Kidney glomerular epithelial cell (primary cell): Measurements from ENCODE around the gene SCN2B.

Source experiments
- DNase-seq: peaks from one replicate; lab custom pipeline; 2025; lab: John Stamatoyannopoulos, UW

The SCN2B gene

GRCh38 chr11:118152552-118153471, 23.6 kb downstream of the SCN2B start, which contains the start of gene SCN4B:
Gene SCN4B, minus strand, starts transcription at chr11:118152823. Its CDS starts 150 bp downstream, at chr11:118152673.
- peak; percentile 49 for DNase-seq

- DNase-seq = no peak
Observed at GRCh38 chr11:118152020-118152551, 24.4 kb downstream of the SCN2B start.

GRCh38 chr11:118151431-118151830, 25.0 kb downstream of the SCN2B start:
- DNase-seq = no peak

- DNase-seq = no peak
Observed at GRCh38 chr11:118149493-118149892, 26.9 kb downstream of the SCN2B start.

- no peak for DNase-seq
Observed at GRCh38 chr11:118148856-118149255, 27.6 kb downstream of the SCN2B start.

- DNase-seq = no peak
Observed at GRCh38 chr11:118148240-118148639, 28.2 kb downstream of the SCN2B start.

GRCh38 chr11:118147502-118147901, 28.9 kb downstream of the SCN2B start:
- no peak for DNase-seq

- no peak for DNase-seq
Observed at GRCh38 chr11:118146554-118146953, 29.9 kb downstream of the SCN2B start.

GRCh38 chr11:118145285-118146227, 30.9 kb downstream of the SCN2B start:
- DNase-seq = peak; percentile 64

GRCh38 chr11:118144301-118145268, 31.9 kb downstream of the SCN2B start:
- DNase-seq = no peak

- DNase-seq = no peak
Observed at GRCh38 chr11:118143661-118144185, 32.7 kb downstream of the SCN2B start.

GRCh38 chr11:118142809-118143208, 33.6 kb downstream of the SCN2B start:
- DNase-seq = no peak

GRCh38 chr11:118142081-118142480, 34.4 kb downstream of the SCN2B start:
- DNase-seq = peak; percentile 29

- DNase-seq = no peak
Observed at GRCh38 chr11:118139578-118139977, 36.9 kb downstream of the SCN2B start.

GRCh38 chr11:118138839-118139420, 37.5 kb downstream of the SCN2B start:
- no peak for DNase-seq

GRCh38 chr11:118136801-118137200, 39.6 kb downstream of the SCN2B start:
- DNase-seq = no peak

GRCh38 chr11:118136341-118136740, 40.1 kb downstream of the SCN2B start:
- DNase-seq = no peak

GRCh38 chr11:118135796-118136165, 40.7 kb downstream of the SCN2B start:
- no peak for DNase-seq

- DNase-seq = no peak
Observed at GRCh38 chr11:118135051-118135795, 41.2 kb downstream of the SCN2B start.

- DNase-seq = no peak
Observed at GRCh38 chr11:118133816-118134215, 42.6 kb downstream of the SCN2B start.
